Stomach (tissue), 9 donors: Measurements from ENCODE around the gene TGIF2. TPM values are rescaled to one million over a fixed set of nuclear protein-coding genes. Genes with fewer than 3 reads are reported as not detected.

Experiments
- DNase-seq, 2 donors: peaks; one replicate each; pipeline versions ENCODE4 v3.0.0 to v3.0.0-alpha.2; 2013 to 2019
- H3K27ac ChIP-seq, 5 donors: fragments of 200-600 bp in 4 of 5; sonication (generic) in 4 of 5; one replicate each; pipeline ENCODE4 v1.5.1; 2013 to 2019; ENCODE audit warnings: mild to moderate bottlenecking in 1 of 5, moderate library complexity in 1 of 5
- H3K27me3 ChIP-seq, 3 donors: fragments of 200-600 bp; sonication (generic); one replicate each; pipeline ENCODE4 v1.5.1; 2017 to 2019; ENCODE audit warnings: mixed run types in 1 of 3
- H3K36me3 ChIP-seq, 4 donors: fragments of 200-600 bp; sonication (generic); 1 replicate in 3 of 4; 2 replicates in 1 of 4; pipeline ENCODE4 v1.5.1; 2016 to 2019
- H3K4me1 ChIP-seq, 4 donors: fragments of 200-600 bp; sonication (generic); one replicate each; pipeline ENCODE4 v1.5.1; 2016 to 2019
- H3K4me3 ChIP-seq, 4 donors: fragments of 200-600 bp; sonication (generic) in 3 of 4; one replicate each; pipeline ENCODE4 v1.5.1; 2016 to 2019; ENCODE audit warnings: mild to moderate bottlenecking in 1 of 4
- H3K9me3 ChIP-seq, 4 donors: fragments of 200-600 bp; sonication (generic); one replicate each; pipeline ENCODE4 v1.5.1; 2016 to 2019
- EP300 ChIP-seq: sonication (generic); formaldehyde crosslinking; IDR thresholded peaks from one replicate; pipeline ENCODE4 v1.6.1; 2017; ENCODE audit warnings: antibody characterized with exemption
- POLR2A ChIP-seq, 4 donors: fragments of 450-650 bp; IDR thresholded peaks; one replicate each; pipeline ENCODE4 v1.6.1; 2016; ENCODE audit warnings: antibody characterized with exemption in 4 of 4, control low read depth in 2 of 4, mild to moderate bottlenecking in 1 of 4, moderate library complexity in 1 of 4
- POLR2AphosphoS5 ChIP-seq, 3 donors: sonication (generic); formaldehyde crosslinking; IDR thresholded peaks; one replicate each; pipeline ENCODE4 v1.6.1; 2016; ENCODE audit warnings: antibody characterized with exemption in 3 of 3
- WGBS, 5 donors: extraction: QIAGEN DNeasy Blood & Tissue Kit in 3 of 5; methylation state at CpG; one replicate each; pipeline versions ENCODE4 v1.1.5 to v1.1.7; 2013 to 2018; 5-methylcytosine and 5-hydroxymethylcytosine counted together
- intact Hi-C: fragments of 100-400 bp; cut with DNase I; formaldehyde crosslinking; loops from one replicate; pipeline ENCODE4 v1.15.1; 2023; ENCODE audit warnings: low total_unique reads
- polyA plus RNA-seq, 3 donors: library from polyadenylated mRNA; stranded (reverse); fragments of 200-250 nt; gene quantifications; one replicate each; pipeline ENCODE4 v1.2.3, GENCODE V29; 2013
- total RNA-seq, 5 donors: library from RNA; depleted of rRNA; stranded (reverse); fragments of >200 nt; gene quantifications; one replicate each; pipeline versions ENCODE4 v1.1.0 to v1.2.3, GENCODE V29; 2014 to 2016
- TF ChIP-seq, protein P1 (sequence below), 7 experiments: fragments of 450-650 bp in 4 of 7; fragments of 200-600 bp in 3 of 7; sonication (generic) in 3 of 7; IDR thresholded peaks; one replicate each; pipeline ENCODE4 v1.5.1; 2016 to 2019; ENCODE audit warnings: antibody characterized with exemption in 7 of 7, control low read depth in 2 of 7, mild to moderate bottlenecking in 1 of 7
- donor health status: healthy with polysubstance abuse.
- donor health status: Bipolar disorder and iron deficiency.
- donor health status: healthy.

Gene TGIF2
- total and polyA plus RNA-seq, 8 donors = 4.6 to 24.6 (median 14.9) TPM; not detected in 1

GRCh38 chr20:36549628-36549941, 23.8 kb upstream of the TGIF2 start:
- H3K9me3 ChIP-seq = no peaks in the 10 kb centered on the region
- peaks cover 0 to 41% (median 19%) of the 10 kb centered on the region in 4 donors for H3K4me1 ChIP-seq
- no peak for TF ChIP-seq POLR2A (IDR thresholded peaks at IDR 0.05)
- TF ChIP-seq, protein P1, sequence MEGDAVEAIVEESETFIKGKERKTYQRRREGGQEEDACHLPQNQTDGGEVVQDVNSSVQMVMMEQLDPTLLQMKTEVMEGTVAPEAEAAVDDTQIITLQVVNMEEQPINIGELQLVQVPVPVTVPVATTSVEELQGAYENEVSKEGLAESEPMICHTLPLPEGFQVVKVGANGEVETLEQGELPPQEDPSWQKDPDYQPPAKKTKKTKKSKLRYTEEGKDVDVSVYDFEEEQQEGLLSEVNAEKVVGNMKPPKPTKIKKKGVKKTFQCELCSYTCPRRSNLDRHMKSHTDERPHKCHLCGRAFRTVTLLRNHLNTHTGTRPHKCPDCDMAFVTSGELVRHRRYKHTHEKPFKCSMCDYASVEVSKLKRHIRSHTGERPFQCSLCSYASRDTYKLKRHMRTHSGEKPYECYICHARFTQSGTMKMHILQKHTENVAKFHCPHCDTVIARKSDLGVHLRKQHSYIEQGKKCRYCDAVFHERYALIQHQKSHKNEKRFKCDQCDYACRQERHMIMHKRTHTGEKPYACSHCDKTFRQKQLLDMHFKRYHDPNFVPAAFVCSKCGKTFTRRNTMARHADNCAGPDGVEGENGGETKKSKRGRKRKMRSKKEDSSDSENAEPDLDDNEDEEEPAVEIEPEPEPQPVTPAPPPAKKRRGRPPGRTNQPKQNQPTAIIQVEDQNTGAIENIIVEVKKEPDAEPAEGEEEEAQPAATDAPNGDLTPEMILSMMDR (IDR thresholded peaks at IDR 0.05) = no peak
- no peak for TF ChIP-seq EP300
- TF ChIP-seq POLR2AphosphoS5 (IDR thresholded peaks at IDR 0.05) = no peak
- peak overlapping the region in 3 of 5 donors; percentile 52 to 67 (median 57) for H3K27ac ChIP-seq
- no peak overlapping the region for H3K4me3 ChIP-seq
- DNase-seq = no peak
- intact Hi-C loops = no loop called here
- WGBS, 5 donors = 81 to 92% (median 88%) methylated on average over 1 to 9 of the region's 9 CpGs
- no peaks in the 10 kb centered on the region for H3K27me3 ChIP-seq
- peaks cover 0 to 49% (median 28%) of the 10 kb centered on the region in 4 donors for H3K36me3 ChIP-seq

DNA sequence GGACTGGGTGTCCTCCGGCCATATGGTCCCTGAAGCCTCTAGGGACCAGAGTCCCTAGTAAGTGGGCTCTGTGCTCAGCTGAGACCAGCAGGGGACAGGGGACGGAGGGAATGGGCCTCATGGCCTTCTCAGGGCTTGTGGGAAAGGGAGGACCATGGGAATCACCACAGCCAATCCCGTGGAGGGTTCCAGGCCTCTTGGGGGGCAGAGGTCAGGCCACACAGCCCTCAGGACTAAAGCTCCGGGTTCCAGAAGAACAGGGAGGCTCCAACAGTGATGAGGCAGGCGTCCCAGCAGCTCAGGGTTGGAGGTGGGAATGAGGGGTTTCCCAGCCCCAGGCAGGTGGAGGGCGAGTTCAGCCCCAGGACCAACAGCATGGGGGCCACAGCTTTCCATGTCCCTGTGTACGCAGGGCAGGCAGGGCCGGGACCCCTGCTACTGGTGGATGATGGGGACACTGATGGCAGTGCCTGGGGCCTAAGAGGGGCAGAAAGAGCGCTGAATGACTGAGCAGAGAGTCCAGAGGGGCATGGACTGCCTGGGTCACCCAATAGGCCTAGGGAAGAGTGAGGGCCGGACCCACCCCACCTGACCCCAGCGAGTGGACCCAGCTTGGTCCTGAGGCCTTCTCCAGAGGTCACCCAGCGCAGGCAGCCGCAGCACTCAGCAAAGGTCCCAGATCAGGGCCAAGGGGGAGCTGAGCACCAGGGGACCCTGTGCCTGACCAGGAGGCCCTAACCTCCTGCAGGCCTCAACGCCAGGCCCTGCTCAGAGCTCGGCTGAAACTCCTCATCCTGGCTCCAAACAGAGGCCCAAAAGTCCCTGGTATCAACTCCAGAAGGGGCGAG, 23.2 kb upstream of the TGIF2 start:
- 77 to 84% (median 80%) methylated on average over 10 to 16 of the region's 16 CpGs for WGBS, 5 donors
- intact Hi-C loops = loop anchor here (10.0 kb wide), 1 partner anchor 55 kb away; the partner anchor contains the start of gene RAB5IF
- Histone ChIP-seq H3K9me3 (no peaks in the 10 kb centered on the region), H3K4me3 (no peak overlapping the region), H3K36me3 (peaks cover 0 to 44% (median 25%) of the 10 kb centered on the region in 4 donors), H3K4me1 (peaks cover 0 to 36% (median 14%) of the 10 kb centered on the region in 4 donors), H3K27me3 (no peaks in the 10 kb centered on the region), H3K27ac (peak overlapping the region in 4 of 5 donors; percentile 14 to 67 (median 54))
- TF ChIP-seq POLR2AphosphoS5 (IDR thresholded peaks at IDR 0.05) (no peak), POLR2A (IDR thresholded peaks at IDR 0.05) (no peak), EP300 (no peak)
- TF ChIP-seq, protein P1 (IDR thresholded peaks at IDR 0.05) = no peak
- no peak for DNase-seq

GRCh38 chr20:36550790-36551299, 22.6 kb upstream of the TGIF2 start:
- 61 to 76% (median 72%) methylated on average over 15 of the region's 15 CpGs for WGBS, 5 donors
- Histone ChIP-seq H3K27ac (peak overlapping the region in 4 of 5 donors; percentile 14 to 67 (median 54)), H3K36me3 (peaks cover 0 to 37% (median 25%) of the 10 kb centered on the region in 4 donors), H3K4me1 (peaks cover 0 to 30% (median 11%) of the 10 kb centered on the region in 4 donors), H3K4me3 (no peak overlapping the region), H3K9me3 (no peaks in the 10 kb centered on the region), H3K27me3 (no peaks in the 10 kb centered on the region)
- TF ChIP-seq POLR2AphosphoS5 (IDR thresholded peaks at IDR 0.05) (peak in 1 of 3 donors; percentile 47), POLR2A (IDR thresholded peaks at IDR 0.05) (no peak)
- DNase-seq = peak in 1 of 2 donors; percentile 38
- intact Hi-C loops = loop anchor here (10.0 kb wide), 1 partner anchor 54 kb away; the partner anchor contains the start of gene RAB5IF

DNA sequence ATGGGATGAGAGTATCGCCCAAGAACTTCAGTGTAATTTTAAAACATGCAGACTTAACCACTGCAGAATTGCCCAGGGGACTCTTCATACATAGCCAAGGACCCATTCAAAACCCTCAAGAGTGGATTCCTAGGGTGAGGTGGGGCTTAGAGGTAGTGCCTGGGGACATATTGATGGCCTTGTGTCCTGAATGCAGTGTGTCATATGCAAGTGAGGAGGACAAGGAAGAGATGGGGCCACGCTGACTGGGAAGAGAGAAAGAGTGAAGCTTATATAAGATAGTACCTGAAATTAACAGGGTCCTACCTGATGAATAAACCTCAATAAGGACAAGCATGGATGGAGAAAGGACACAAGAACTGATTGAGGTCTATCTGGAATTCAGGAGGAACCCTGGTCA, 18.1 kb upstream of the TGIF2 start:
- Histone ChIP-seq H3K9me3 (no peaks in the 10 kb centered on the region), H3K4me1 (peaks cover 0 to 11% (median 8%) of the 10 kb centered on the region in 4 donors), H3K36me3 (no peaks in the 10 kb centered on the region), H3K4me3 (no peak overlapping the region), H3K27me3 (no peaks in the 10 kb centered on the region), H3K27ac (no peak overlapping the region)
- intact Hi-C loops = loop anchor here (10.0 kb wide), 1 partner anchor 50 kb away; the partner anchor contains the start of gene RAB5IF
- TF ChIP-seq POLR2A (IDR thresholded peaks at IDR 0.05) = no peak
- TF ChIP-seq EP300 = no peak
- TF ChIP-seq, protein P1 (IDR thresholded peaks at IDR 0.05) = no peak
- no peak for TF ChIP-seq POLR2AphosphoS5 (IDR thresholded peaks at IDR 0.05)
- no peak for DNase-seq
- 91 to 97% (median 95%) methylated on average over 2 of the region's 2 CpGs for WGBS, 5 donors
